Osteoblast (primary cell): Measurements from ENCODE around the gene FKTN. TPM values are rescaled to one million over a fixed set of nuclear protein-coding genes. Genes with fewer than 3 reads are reported as not detected.

Experiments used
- DNase-seq: peaks from one replicate; pipeline ENCODE4 v3.0.0; 2011; ENCODE audit warnings: low spot score, mixed read lengths; ENCODE audit not compliant: insufficient read length; ENCODE audit errors: missing footprints
- H2AFZ ChIP-seq: 2 replicates; pipeline ENCODE4 v1.6.0; 2011; ENCODE audit warnings: mild to moderate bottlenecking, low read length
- H3K27ac ChIP-seq: 2 replicates; pipeline ENCODE4 v1.5.1; 2011; ENCODE audit warnings: mild to moderate bottlenecking, low read depth, low read length, moderate library complexity
- H3K27me3 ChIP-seq: 2 replicates; pipeline ENCODE4 v1.6.0; 2012; ENCODE audit warnings: mild to moderate bottlenecking, control low read depth, inconsistent platforms, low read length, moderate library complexity; ENCODE audit not compliant: insufficient read depth
- H3K36me3 ChIP-seq: 2 replicates; pipeline ENCODE4 v1.5.1; 2011; ENCODE audit warnings: mild to moderate bottlenecking, low read length, control low read depth, moderate library complexity; ENCODE audit not compliant: insufficient read depth
- H3K4me1 ChIP-seq: 2 replicates; pipeline ENCODE4 v1.5.1; 2011; ENCODE audit warnings: mild to moderate bottlenecking, low read length, control low read depth, moderate library complexity; ENCODE audit not compliant: insufficient read depth
- H3K4me2 ChIP-seq: 2 replicates; pipeline ENCODE4 v1.6.0; 2011; ENCODE audit warnings: mild to moderate bottlenecking, low read length; ENCODE audit not compliant: insufficient read depth
- H3K4me3 ChIP-seq: fragments of 200-600 bp; sonication (generic); 3 replicates; pipeline ENCODE4 v1.5.1; 2012; ENCODE audit warnings: mild to moderate bottlenecking, low read length, inconsistent platforms; ENCODE audit not compliant: insufficient read depth
- H3K79me2 ChIP-seq: 2 replicates; pipeline ENCODE4 v1.6.0; 2012; ENCODE audit warnings: mild to moderate bottlenecking, low read length, control low read depth, inconsistent platforms; ENCODE audit not compliant: insufficient read depth
- H3K9me3 ChIP-seq: 2 replicates; pipeline ENCODE4 v1.5.1; 2011; ENCODE audit warnings: low read depth, low read length, control low read depth
- H4K20me1 ChIP-seq: 2 replicates; pipeline ENCODE4 v1.6.0; 2012; ENCODE audit warnings: mild to moderate bottlenecking, low read length, control low read depth; ENCODE audit not compliant: insufficient read depth
- total RNA-seq: library from RNA; depleted of rRNA; stranded (reverse); fragments of >200 nt; gene quantifications from 2 replicates; pipeline ENCODE4 v1.2.3, GENCODE V29; 2012
- TF ChIP-seq, protein P1 (sequence below): IDR thresholded peaks from 2 replicates; pipeline ENCODE4 v1.5.1; 2011; ENCODE audit warnings: mild to moderate bottlenecking, low read depth, low read length, moderate library complexity; ENCODE audit errors: extremely low read depth

Gene FKTN
- total RNA-seq, 1 donor = 21.0 TPM

DNA sequence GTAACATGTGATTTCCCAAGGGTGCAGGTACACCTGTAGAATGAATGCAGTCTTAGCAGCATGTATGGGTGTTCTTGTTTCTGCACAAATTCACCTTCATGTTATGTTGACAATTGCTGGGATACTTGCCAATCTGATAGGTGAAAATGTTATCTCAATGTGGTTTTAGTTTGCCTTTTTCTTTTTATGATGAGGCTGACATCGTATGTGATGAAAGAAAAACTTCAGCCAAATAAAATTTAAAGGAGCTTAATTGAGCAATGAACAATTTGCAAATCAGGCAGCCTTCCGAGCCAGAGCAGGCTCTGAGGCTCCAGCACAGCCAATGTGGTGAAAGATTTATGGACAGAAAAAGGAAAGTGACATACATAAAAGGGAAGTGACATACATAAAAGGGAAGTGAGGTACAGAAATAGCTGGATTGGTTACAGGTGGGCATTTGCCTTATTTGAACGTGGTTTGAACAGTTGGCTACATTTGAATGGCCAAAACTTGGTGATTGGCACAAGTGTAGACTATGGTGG is 114.8 kb downstream of the FKTN start:
- no peaks in the 10 kb centered on the region for H3K9me3 ChIP-seq
- H3K4me1 ChIP-seq = no peaks in the 10 kb centered on the region
- H3K27me3 ChIP-seq = peaks cover 3% of the 10 kb centered on the region
- no peaks in the 10 kb centered on the region for H3K79me2 ChIP-seq
- DNase-seq = no peak
- no peak overlapping the region for H3K4me2 ChIP-seq
- TF ChIP-seq, protein P1, sequence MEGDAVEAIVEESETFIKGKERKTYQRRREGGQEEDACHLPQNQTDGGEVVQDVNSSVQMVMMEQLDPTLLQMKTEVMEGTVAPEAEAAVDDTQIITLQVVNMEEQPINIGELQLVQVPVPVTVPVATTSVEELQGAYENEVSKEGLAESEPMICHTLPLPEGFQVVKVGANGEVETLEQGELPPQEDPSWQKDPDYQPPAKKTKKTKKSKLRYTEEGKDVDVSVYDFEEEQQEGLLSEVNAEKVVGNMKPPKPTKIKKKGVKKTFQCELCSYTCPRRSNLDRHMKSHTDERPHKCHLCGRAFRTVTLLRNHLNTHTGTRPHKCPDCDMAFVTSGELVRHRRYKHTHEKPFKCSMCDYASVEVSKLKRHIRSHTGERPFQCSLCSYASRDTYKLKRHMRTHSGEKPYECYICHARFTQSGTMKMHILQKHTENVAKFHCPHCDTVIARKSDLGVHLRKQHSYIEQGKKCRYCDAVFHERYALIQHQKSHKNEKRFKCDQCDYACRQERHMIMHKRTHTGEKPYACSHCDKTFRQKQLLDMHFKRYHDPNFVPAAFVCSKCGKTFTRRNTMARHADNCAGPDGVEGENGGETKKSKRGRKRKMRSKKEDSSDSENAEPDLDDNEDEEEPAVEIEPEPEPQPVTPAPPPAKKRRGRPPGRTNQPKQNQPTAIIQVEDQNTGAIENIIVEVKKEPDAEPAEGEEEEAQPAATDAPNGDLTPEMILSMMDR = no peak
- no peaks in the 10 kb centered on the region for H4K20me1 ChIP-seq
- no peak overlapping the region for H3K4me3 ChIP-seq
- H3K27ac ChIP-seq = no peak overlapping the region
- H3K36me3 ChIP-seq = no peaks in the 10 kb centered on the region
- no peak overlapping the region for H2AFZ ChIP-seq

DNA sequence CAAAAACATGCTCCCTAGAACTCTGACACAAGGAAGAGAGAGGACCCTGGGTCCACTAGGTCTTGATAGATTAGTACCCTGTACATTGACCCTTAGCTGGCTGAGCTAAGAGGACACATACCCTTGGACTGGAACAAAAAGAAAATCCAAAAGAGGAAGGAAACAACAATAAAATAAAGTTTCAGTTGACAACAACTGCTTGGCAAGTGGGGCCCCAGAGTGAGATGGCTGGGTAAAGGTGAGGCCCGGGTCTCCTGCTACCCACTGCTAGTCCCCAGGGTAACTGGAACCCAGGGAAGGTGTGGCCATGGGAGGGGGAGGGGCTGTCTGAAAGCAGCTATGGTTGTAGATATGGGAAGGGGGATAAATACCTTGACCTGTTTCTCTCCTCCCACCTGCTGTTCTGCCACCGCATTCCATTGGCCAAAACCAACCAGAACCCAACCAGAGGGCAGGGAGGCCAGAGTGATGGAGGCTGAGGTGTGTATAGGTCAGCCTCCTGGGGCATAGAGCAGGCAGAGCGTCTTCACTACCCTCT is 116.0 kb downstream of the FKTN start:
- TF ChIP-seq, protein P1 = no peak
- Histone ChIP-seq H3K27ac (no peak overlapping the region), H3K9me3 (no peaks in the 10 kb centered on the region), H3K4me2 (no peak overlapping the region), H4K20me1 (no peaks in the 10 kb centered on the region), H3K27me3 (no peaks in the 10 kb centered on the region), H3K4me3 (no peak overlapping the region), H3K79me2 (no peaks in the 10 kb centered on the region), H3K4me1 (no peaks in the 10 kb centered on the region), H3K36me3 (no peaks in the 10 kb centered on the region), H2AFZ (no peak overlapping the region)
- no peak for DNase-seq

DNA sequence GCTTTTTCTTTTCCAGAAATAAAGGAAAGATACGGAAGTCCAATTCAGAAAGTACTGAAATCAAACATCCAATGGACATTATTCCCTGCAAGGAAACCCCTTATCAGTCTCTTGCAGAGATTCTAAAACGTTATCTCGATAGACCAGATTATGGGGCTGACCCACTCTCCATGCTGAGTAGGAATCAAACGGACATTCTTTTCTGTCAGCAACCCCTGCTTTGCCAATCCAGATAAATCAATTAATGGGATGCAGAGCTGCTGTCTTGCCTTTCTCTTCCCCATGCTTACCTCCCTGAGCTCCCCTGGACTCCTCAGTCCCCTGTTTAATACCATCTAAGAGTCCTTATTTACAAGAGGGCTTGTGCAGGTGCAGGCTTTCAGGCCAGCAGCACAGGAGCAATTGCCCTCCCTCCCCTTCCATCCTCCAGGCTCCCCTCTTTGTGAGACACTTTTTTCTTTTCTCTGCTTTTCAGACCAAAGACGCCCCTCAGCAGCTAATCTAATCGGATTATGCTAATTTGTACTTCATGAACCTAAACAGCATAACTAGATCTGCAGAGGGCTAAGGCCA is 118.5 kb downstream of the FKTN start:
- H3K9me3 ChIP-seq = no peaks in the 10 kb centered on the region
- no peaks in the 10 kb centered on the region for H3K36me3 ChIP-seq
- no peaks in the 10 kb centered on the region for H3K4me1 ChIP-seq
- no peaks in the 10 kb centered on the region for H3K79me2 ChIP-seq
- H2AFZ ChIP-seq = no peak overlapping the region
- no peak overlapping the region for H3K4me3 ChIP-seq
- H3K27me3 ChIP-seq = no peaks in the 10 kb centered on the region
- H4K20me1 ChIP-seq = no peaks in the 10 kb centered on the region
- no peak for DNase-seq
- no peak overlapping the region for H3K27ac ChIP-seq
- no peak overlapping the region for H3K4me2 ChIP-seq
- TF ChIP-seq, protein P1 = no peak

DNA sequence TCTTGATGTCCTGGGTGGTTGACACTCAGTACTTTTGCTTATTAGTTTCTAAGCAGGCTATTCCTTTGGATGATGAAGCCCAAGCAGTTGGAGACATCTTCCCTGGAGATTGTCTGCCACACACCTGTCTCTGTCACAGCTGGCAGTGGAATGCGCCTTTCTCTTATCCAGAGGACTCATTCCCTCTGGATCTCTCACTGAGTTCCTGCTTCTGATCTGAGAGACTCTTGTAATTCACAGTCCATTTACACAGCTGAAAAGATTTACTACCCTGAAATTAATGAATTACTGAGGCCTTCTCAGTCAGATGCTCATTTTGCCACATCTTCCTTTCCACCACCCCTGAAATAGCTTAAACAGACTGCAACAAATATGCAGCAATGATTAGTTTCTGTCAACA is 120.2 kb downstream of the FKTN start:
- H3K36me3 ChIP-seq = no peaks in the 10 kb centered on the region
- H3K4me3 ChIP-seq = no peak overlapping the region
- no peak overlapping the region for H3K27ac ChIP-seq
- no peaks in the 10 kb centered on the region for H4K20me1 ChIP-seq
- H3K4me2 ChIP-seq = no peak overlapping the region
- no peaks in the 10 kb centered on the region for H3K9me3 ChIP-seq
- TF ChIP-seq, protein P1 = no peak
- H2AFZ ChIP-seq = no peak overlapping the region
- no peaks in the 10 kb centered on the region for H3K79me2 ChIP-seq
- H3K27me3 ChIP-seq = no peaks in the 10 kb centered on the region
- DNase-seq = no peak
- H3K4me1 ChIP-seq = no peaks in the 10 kb centered on the region
